Stimulated activated CD8-positive, alpha-beta memory T cell treated with anti-CD3 and anti-CD28 coated beads, Interleukin-15, amount 100 ng/mL, for 24 hours (primary cell): ENCODE data around the gene FRAT1.

Experiments
- DNase-seq: peaks from one replicate; pipeline ENCODE4 v3.0.0-alpha.2; 2020; ENCODE audit warnings: low read depth

The FRAT1 gene

GRCh38 chr10:97307866-97308780, 10.9 kb upstream of the FRAT1 start:
- no peak for DNase-seq

GRCh38 chr10:97311111-97311626, 7.9 kb upstream of the FRAT1 start:
- DNase-seq: no peak

DNA sequence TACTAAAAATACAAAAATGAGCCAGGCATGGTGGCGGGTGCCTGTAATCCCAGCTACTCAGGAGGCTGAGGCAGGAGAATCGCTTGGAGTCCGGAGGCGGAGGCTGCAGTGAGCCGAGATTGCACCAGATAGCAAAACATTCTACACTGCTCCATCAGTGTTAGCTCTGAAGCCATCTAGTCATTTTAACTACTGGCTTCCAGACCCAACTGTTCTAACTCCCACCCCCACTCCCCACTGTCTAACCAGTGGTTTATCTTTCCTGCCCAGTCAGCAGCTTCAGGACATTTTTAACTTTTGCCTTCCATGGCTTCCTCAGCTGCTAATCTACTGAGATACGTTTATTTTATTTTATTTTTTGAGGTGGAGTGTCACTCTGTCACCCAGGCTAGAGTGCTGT, 6.2 kb upstream of the FRAT1 start:
- DNase-seq: no peak

GRCh38 chr10:97314671-97315070, 4.4 kb upstream of the FRAT1 start:
- DNase-seq: no peak

DNA sequence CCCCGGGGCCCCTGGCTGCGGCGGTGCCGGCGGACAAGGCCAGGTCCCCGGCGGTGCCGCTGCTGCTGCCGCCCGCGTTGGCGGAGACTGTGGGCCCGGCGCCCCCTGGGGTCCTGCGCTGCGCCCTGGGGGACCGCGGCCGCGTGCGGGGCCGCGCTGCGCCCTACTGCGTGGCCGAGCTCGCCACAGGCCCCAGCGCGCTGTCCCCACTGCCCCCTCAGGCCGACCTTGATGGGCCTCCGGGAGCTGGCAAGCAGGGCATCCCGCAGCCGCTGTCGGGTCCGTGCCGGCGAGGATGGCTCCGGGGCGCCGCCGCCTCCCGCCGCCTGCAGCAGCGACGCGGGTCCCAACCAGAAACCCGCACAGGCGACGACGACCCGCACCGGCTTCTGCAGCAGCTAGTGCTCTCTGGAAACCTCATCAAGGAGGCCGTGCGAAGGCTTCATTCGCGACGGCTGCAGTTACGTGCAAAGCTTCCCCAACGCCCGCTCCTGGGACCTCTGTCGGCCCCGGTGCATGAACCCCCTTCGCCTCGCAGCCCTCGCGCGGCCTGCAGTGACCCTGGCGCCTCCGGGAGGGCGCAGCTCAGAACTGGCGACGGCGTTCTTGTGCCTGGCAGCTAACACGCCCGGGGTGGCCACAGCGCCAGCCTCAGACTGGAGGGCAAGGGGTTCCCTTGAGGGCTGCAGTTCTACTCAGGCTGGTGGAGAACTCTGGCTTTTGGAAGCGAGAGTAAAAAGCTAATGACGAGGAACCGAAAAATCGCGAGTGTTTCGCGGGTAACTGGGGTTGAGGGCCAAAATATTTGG, 804 bp downstream of the FRAT1 start:
- peak; percentile 32 for DNase-seq

DNA sequence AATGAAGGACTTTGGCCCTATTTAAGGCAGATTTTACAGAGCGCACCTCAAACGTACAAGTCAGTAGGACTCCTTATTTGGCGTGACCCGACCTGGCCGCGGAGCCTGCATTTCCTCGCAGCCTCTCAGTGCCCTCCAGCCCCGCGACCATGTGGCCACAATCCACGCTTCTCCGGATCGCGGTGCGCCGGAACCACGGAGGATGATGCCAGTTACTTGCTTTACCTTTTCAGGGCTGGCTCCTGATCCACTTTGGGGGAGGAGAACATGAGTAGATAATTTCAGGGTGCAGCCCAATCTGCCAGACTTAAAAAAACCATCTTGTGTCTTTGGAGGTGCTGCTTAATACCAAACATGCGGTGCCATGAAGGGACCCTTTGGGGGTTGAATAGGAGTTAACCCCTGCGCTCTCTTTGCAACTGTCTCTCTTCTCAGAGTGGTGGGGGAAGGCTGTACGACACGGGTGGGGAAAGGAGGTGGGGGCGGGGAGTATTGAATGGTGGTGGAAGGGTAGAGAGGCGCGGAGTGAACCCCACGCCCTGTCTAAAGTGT, 1.5 kb downstream of the FRAT1 start:
- no peak for DNase-seq

- DNase-seq: no peak
Observed at GRCh38 chr10:97321032-97321803, 2.1 kb downstream of the FRAT1 start.

- DNase-seq: no peak
Observed at GRCh38 chr10:97321804-97322190, 2.7 kb downstream of the FRAT1 start.

DNA sequence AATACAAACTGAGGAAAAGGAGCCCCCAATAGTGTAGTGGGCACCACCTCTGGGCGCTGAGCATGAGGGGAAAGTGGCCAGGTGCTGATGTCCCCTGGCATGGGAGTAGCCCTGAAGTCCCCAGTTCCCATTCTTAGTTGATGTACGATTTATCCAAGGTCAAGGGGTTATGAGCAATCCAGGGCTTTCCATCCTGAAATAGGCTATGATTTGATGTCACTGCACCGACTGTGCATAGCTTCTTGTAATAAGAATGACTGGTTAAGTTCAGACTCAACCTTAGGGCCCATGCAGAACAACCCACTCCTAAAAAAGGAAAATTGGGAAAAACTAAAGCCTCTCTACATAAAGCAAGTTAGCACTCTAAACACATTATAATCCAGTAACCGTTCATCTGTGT, 4.4 kb downstream of the FRAT1 start:
- no peak for DNase-seq

DNA sequence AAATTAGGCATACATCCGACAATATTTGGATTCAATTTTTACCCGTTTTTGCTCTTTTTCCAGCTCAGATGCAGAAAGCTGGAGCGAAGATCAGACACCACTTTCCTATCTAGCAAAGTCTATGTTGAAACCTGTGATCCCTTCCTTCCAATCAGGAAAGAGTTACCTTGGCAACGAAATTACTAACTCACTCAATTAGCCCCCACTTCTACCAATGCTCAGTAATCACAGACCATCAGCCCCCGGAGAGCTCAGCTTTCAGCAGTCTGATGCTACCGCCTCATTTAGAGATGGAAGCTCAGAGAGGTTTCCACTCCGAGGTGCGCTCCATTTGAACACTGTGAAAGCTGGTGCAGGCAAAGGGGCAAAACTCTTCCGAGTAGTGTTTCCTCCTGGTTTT, 6.7 kb downstream of the FRAT1 start:
- no peak for DNase-seq

GRCh38 chr10:97327348-97328294, 8.6 kb downstream of the FRAT1 start:
- DNase-seq: no peak

GRCh38 chr10:97328646-97329453, 9.8 kb downstream of the FRAT1 start:
- DNase-seq: no peak

DNA sequence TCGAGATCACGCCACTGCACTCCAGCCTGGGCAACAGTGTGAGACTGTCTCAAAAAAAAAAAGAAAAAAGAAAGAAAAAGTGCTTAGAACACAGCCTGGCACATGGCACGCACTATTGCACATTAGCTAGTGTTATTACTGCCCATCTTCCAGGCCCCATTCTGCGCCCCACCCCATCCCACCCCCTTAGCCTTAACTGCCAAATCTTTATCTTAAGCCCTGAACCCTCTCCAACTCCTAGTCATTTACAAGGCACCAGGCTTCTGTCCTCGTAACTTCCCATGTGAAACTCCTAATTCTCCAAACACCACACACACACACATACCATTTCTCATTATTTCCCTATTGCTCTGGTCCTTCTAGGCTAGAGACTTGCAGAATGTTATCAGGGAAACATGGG, 10.7 kb downstream of the FRAT1 start:
- DNase-seq: no peak

GRCh38 chr10:97331153-97331703, 12.2 kb downstream of the FRAT1 start:
- no peak for DNase-seq

GRCh38 chr10:97332591-97333350, 13.7 kb downstream of the FRAT1 start:
- no peak for DNase-seq

DNA sequence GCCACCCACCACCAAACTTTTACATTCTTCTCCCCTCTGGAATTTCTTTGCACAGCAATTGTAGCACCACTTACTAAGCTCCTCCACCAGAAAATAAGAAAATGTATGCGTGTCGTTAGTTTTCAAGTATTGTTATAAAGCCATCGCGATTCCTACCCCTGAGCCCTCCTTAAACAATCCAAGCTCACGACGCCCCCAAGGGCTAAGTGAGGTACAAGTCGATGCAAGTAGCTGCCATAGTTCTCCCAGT, 14.2 kb downstream of the FRAT1 start:
- no peak for DNase-seq

- DNase-seq: peak; percentile 9
Observed at GRCh38 chr10:97333601-97334369, 14.7 kb downstream of the FRAT1 start.
